NB4 (cell line): ENCODE data around the gene TBRG4.

Experiments used
- DNase-seq: peaks from one replicate; pipeline ENCODE4 v3.0.0; 2010; ENCODE audit warnings: low read depth
- H3K4me3 ChIP-seq: one replicate; pipeline ENCODE4 v1.5.1; 2011; ENCODE audit warnings: mild to moderate bottlenecking, low read depth, low read length, moderate library complexity
- CTCF ChIP-seq: IDR thresholded peaks from one replicate; pipeline ENCODE4 v1.5.1; 2012; ENCODE audit warnings: low read depth, low read length
- MAX ChIP-seq: IDR thresholded peaks from 2 replicates; pipeline ENCODE4 v1.6.1; 2011; ENCODE audit warnings: low read depth, low read length
- MYC ChIP-seq: IDR thresholded peaks from 2 replicates; pipeline ENCODE4 v1.6.1; 2011; ENCODE audit warnings: low read depth, low read length
- POLR2A ChIP-seq: IDR thresholded peaks from 2 replicates; pipeline ENCODE4 v1.6.1; 2011; ENCODE audit warnings: mild to moderate bottlenecking; ENCODE audit not compliant: insufficient read length; ENCODE audit errors: extremely low read depth

The TBRG4 gene

DNA sequence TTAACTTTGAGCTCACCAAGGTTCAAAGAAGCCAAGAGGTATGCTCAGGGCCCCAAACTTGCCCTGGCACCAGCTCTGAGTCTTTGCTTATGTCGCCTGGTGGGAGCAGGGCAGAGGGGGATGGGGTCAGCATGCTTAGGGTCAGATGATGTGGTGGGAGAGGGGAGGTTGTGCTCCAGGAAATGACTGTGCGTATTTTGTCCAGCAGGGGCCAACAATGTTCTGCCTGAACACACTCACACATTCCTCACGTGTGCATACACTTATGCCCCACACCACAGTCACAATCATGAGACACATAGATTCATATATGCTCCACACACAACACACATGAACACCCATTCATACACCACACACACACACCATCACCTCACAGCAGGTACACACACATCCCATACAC is 41.7 kb upstream of the TBRG4 start:
- TF ChIP-seq POLR2A (no peak), MYC (0 out of 2 replicates have a peak, but pooled peaks have one; percentile 33), MAX (peak; percentile 10; the same call in 1 of the 2 replicates), CTCF (peak; percentile 30)
- peak; percentile 67 for DNase-seq
- H3K4me3 ChIP-seq, result no peak overlapping the region

DNA sequence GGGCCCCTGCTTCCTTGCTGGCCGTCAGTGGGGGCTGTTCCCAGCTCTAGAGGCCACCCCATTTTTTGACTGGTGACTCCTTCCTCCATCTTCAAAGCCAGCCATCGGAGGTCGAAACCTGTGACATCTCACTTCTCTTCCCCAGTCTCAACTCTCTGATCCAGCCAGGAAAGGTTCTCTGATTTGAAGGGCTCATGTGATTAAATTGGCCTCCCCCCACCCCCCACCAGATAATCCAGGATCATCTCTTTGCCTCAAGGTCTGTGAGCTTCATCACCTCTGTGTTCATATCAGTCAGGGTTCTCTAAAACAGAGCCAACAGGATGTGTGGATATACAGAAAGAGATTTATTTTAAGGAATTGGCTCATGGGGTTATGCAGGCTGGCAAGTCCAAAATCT is 40.5 kb upstream of the TBRG4 start:
- TF ChIP-seq MAX (no peak), MYC (no peak), POLR2A (no peak), CTCF (no peak)
- H3K4me3 ChIP-seq, result no peak overlapping the region
- no peak for DNase-seq

DNA sequence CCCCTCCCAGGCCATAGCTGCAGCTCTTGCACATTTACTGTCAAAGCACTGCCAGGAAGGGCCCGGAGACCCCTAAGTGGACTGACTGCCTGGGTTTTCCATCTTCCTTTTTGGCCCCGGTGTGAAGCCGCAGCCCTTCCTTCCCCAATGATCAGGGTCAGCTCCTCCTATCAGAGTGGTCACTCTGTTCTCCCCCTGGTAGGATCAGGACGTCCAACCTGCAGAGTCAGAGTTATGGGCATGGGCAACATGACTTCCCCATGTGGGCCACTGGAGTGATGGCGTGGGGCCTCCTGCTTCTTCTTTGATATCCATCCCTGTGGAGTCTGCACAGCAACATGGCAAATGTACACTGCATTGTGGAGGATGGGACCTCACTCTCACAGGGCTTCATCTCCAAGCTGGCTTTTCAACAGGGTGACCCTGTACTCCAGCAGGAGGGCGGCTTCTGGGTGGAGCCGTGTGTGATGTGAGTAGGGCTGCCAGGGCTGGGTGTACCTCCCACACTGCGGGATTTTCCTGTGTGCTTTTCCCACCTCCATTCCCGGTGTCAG is 39.7 kb upstream of the TBRG4 start:
- no peak for DNase-seq
- TF ChIP-seq POLR2A (no peak), MAX (no peak), CTCF (no peak), MYC (no peak)
- no peak overlapping the region for H3K4me3 ChIP-seq

- DNase-seq, result no peak
- H3K4me3 ChIP-seq, result no peak overlapping the region
- TF ChIP-seq POLR2A (no peak), MYC (no peak), CTCF (no peak), MAX (no peak)
Measured at GRCh38 chr7:45150199-45150598, 38.7 kb upstream of the TBRG4 start.

GRCh38 chr7:45149606-45150005 is 38.1 kb upstream of the TBRG4 start:
- H3K4me3 ChIP-seq, result no peak overlapping the region
- DNase-seq, result no peak
- no peak for TF ChIP-seq MAX
- TF ChIP-seq MYC, result no peak
- TF ChIP-seq CTCF, result no peak
- TF ChIP-seq POLR2A, result no peak

DNA sequence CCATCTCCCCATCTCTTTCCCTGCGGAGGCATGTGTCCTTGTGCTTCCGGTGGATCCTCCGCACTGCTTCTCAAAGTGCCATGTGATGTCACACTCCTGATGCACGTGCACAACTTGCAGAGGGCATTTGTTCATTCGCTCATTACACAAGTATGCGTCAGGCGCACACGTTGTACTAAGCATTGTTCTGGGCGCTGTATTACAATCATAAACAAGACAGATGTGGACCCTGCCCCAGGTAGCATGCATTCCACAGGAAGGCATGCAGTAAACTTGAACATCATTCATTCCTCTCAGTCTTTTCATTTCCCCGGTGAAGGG is 37.1 kb upstream of the TBRG4 start:
- no peak for TF ChIP-seq POLR2A
- TF ChIP-seq MYC, result no peak
- TF ChIP-seq CTCF, result no peak
- no peak for TF ChIP-seq MAX
- no peak for DNase-seq
- no peak overlapping the region for H3K4me3 ChIP-seq
